ENCODE data around the gene TENM4. TPM values are rescaled to one million over a fixed set of nuclear protein-coding genes. Genes with fewer than 3 reads are reported as not detected.

The TENM4 gene
- polyA plus RNA-seq, 1 of the 3 experiments (the other 2 are of a cell fraction), result 16.7 TPM

DNA sequence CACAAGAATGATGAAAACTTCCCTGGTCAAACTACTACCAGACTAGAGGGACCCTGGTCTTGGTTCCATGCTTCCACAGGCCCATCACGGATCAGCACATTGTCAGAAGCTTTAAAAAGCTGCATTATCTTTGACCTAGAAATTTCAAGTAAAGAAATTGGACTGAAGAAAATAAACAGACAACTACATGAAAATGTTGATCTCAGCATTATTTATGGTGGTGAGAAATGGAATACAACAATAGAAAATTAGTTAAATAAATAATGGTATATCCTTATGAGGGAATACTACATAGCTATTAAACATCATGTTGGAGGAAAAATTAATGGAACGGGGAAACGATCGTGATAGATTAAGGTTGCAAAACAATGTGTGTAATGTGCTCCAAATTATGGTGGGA, 13.7 kb downstream of the TENM4 start (continued):
- TF ChIP-seq, protein P1, sequence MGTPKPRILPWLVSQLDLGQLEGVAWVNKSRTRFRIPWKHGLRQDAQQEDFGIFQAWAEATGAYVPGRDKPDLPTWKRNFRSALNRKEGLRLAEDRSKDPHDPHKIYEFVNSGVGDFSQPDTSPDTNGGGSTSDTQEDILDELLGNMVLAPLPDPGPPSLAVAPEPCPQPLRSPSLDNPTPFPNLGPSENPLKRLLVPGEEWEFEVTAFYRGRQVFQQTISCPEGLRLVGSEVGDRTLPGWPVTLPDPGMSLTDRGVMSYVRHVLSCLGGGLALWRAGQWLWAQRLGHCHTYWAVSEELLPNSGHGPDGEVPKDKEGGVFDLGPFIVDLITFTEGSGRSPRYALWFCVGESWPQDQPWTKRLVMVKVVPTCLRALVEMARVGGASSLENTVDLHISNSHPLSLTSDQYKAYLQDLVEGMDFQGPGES (IDR thresholded peaks at IDR 0.05; ENCODE audit: low read depth, low read length), result no peak
- TF ChIP-seq TEAD4 (IDR thresholded peaks at IDR 0.05; ENCODE audit: borderline replicate concordance, insufficient read depth), result no peak

DNA sequence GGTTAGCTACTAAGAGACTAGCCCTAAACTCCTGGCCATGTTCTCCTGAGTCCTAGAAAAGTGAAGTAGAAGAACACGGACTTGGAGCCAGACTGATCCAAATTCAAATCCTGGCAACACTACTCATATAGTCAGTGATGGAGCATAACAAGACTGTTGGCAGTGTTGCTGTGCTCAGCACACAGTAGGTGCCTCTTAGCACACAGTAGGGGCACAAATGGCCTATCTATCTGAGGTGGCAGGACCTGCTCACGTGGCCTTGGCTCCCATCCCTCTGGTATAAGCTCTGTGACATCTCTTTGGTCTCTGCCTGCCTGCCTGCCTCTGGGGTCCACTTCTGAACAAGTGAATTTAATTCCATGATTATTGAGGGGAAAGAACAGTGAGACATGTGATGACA, 15.4 kb downstream of the TENM4 start:
- ChIA-PET CTCF (interaction anchor here (1.1 kb wide), 1 partner anchor 29 kb away, joined by 3 read pairs; no protein-coding TSS in a partner anchor), POLR2A (no interaction called here)
- Histone ChIP-seq H3K36me3 (replicated peaks in 1 of 2; ENCODE audit: control insufficient read depth in 1 of 2, insufficient read depth in 2 of 2, low read length in 1 of 2) (no peaks in the 10 kb centered on the region), H3K9me2 (no peaks in the 10 kb centered on the region), H3K9ac (no peak overlapping the region), H3F3A (replicated peaks; ENCODE audit: insufficient read depth) (peaks cover 1% of the 10 kb centered on the region), H3K27ac (ENCODE audit: low read depth in 2 of 2, low read length in 1 of 2) (no peak overlapping the region), H3K4me2 (no peak overlapping the region), H3K27me3 (ENCODE audit: insufficient read depth) (no peaks in the 10 kb centered on the region), H3K9me3 (no peaks in the 10 kb centered on the region), H3K79me2 (ENCODE audit: insufficient read depth) (peaks cover 96% of the 10 kb centered on the region), H3K4me1 (ENCODE audit: control insufficient read depth in 1 of 2, insufficient read depth in 2 of 2, low read depth in 1 of 2, low read length in 1 of 2) (peaks cover 4 to 6% of the 10 kb centered on the region in 2 experiments; a peak in 1 of 4 replicates), H4K20me1 (ENCODE audit: insufficient read depth) (no peaks in the 10 kb centered on the region; the same call in 1 of the 2 replicates), H3K4me3 (ENCODE audit: low read depth in 2 of 2, low read length in 1 of 2) (no peak overlapping the region), H2AFZ (ENCODE audit: low read depth) (no peak overlapping the region)
- 100% methylated on average over 1 of the region's 2 CpGs for WGBS (ENCODE audit: low lambda C conversion rate)
- no peak for DNase-seq
- no peak for TF ChIP-seq TCF12 (IDR thresholded peaks at IDR 0.05)
- TF ChIP-seq FOSL2 (IDR thresholded peaks at IDR 0.05; ENCODE audit: borderline replicate concordance, low read depth), result no peak
- TF ChIP-seq, protein P1 (IDR thresholded peaks at IDR 0.05; ENCODE audit: low read depth, low read length), result no peak
- TF ChIP-seq POLR2AphosphoS5 (IDR thresholded peaks at IDR 0.05; ENCODE audit: low read depth, low read length), result no peak
- no peak for TF ChIP-seq GABPA (IDR thresholded peaks at IDR 0.05; ENCODE audit: low read depth)
- TF ChIP-seq, protein P2, sequence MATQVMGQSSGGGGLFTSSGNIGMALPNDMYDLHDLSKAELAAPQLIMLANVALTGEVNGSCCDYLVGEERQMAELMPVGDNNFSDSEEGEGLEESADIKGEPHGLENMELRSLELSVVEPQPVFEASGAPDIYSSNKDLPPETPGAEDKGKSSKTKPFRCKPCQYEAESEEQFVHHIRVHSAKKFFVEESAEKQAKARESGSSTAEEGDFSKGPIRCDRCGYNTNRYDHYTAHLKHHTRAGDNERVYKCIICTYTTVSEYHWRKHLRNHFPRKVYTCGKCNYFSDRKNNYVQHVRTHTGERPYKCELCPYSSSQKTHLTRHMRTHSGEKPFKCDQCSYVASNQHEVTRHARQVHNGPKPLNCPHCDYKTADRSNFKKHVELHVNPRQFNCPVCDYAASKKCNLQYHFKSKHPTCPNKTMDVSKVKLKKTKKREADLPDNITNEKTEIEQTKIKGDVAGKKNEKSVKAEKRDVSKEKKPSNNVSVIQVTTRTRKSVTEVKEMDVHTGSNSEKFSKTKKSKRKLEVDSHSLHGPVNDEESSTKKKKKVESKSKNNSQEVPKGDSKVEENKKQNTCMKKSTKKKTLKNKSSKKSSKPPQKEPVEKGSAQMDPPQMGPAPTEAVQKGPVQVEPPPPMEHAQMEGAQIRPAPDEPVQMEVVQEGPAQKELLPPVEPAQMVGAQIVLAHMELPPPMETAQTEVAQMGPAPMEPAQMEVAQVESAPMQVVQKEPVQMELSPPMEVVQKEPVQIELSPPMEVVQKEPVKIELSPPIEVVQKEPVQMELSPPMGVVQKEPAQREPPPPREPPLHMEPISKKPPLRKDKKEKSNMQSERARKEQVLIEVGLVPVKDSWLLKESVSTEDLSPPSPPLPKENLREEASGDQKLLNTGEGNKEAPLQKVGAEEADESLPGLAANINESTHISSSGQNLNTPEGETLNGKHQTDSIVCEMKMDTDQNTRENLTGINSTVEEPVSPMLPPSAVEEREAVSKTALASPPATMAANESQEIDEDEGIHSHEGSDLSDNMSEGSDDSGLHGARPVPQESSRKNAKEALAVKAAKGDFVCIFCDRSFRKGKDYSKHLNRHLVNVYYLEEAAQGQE (IDR thresholded peaks at IDR 0.05; ENCODE audit: low read depth, low read length), result no peak
- TF ChIP-seq, protein P3, sequence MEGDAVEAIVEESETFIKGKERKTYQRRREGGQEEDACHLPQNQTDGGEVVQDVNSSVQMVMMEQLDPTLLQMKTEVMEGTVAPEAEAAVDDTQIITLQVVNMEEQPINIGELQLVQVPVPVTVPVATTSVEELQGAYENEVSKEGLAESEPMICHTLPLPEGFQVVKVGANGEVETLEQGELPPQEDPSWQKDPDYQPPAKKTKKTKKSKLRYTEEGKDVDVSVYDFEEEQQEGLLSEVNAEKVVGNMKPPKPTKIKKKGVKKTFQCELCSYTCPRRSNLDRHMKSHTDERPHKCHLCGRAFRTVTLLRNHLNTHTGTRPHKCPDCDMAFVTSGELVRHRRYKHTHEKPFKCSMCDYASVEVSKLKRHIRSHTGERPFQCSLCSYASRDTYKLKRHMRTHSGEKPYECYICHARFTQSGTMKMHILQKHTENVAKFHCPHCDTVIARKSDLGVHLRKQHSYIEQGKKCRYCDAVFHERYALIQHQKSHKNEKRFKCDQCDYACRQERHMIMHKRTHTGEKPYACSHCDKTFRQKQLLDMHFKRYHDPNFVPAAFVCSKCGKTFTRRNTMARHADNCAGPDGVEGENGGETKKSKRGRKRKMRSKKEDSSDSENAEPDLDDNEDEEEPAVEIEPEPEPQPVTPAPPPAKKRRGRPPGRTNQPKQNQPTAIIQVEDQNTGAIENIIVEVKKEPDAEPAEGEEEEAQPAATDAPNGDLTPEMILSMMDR (IDR thresholded peaks at IDR 0.05), result no peak
- TF ChIP-seq TEAD4 (IDR thresholded peaks at IDR 0.05; ENCODE audit: borderline replicate concordance, insufficient read depth), result no peak
- no peak for TF ChIP-seq JUND (IDR thresholded peaks at IDR 0.05)
- no peak for TF ChIP-seq ELF1 (IDR thresholded peaks at IDR 0.05)
- TF ChIP-seq YY1 (IDR thresholded peaks at IDR 0.05; ENCODE audit: low read depth), result no peak
- TF ChIP-seq, protein P4, sequence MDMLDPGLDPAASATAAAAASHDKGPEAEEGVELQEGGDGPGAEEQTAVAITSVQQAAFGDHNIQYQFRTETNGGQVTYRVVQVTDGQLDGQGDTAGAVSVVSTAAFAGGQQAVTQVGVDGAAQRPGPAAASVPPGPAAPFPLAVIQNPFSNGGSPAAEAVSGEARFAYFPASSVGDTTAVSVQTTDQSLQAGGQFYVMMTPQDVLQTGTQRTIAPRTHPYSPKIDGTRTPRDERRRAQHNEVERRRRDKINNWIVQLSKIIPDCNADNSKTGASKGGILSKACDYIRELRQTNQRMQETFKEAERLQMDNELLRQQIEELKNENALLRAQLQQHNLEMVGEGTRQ (IDR thresholded peaks at IDR 0.05; ENCODE audit: borderline replicate concordance, low read depth, low read length), result no peak
- no peak for TF ChIP-seq MXI1 (IDR thresholded peaks at IDR 0.05; ENCODE audit: low read depth, low read length)
- TF ChIP-seq FOXJ3 (CRISPR knock-in tag; IDR thresholded peaks at IDR 0.05), result no peak
- TF ChIP-seq CHD2 (IDR thresholded peaks at IDR 0.05; ENCODE audit: low read length, partially characterized antibody), result no peak
- no peak for TF ChIP-seq SIN3A (IDR thresholded peaks at IDR 0.05; ENCODE audit: borderline replicate concordance, low read depth, low read length)

Data from SK-N-SH (cell line).